Measurements from ENCODE around the gene POC1B.

The POC1B gene

GRCh38 chr12:89418228-89418910, 107.5 kb downstream of the POC1B start:
- DNase-seq (ENCODE audit: low spot score) = no peak

GRCh38 chr12:89417246-89417977, 108.4 kb downstream of the POC1B start:
- DNase-seq (ENCODE audit: low spot score) = no peak

- DNase-seq (ENCODE audit: low spot score) = no peak
These were observed 109.6 kb downstream of the POC1B start for GRCh38 chr12:89416049-89416792.

GRCh38 chr12:89414851-89415250, 111.0 kb downstream of the POC1B start:
- DNase-seq (ENCODE audit: low spot score) = no peak

GRCh38 chr12:89414322-89414721, 111.5 kb downstream of the POC1B start:
- DNase-seq (ENCODE audit: low spot score) = no peak

GRCh38 chr12:89413234-89413633, 112.6 kb downstream of the POC1B start:
- no peak for DNase-seq (ENCODE audit: low spot score)

GRCh38 chr12:89412665-89413064, 113.2 kb downstream of the POC1B start:
- DNase-seq (ENCODE audit: low spot score) = no peak

GRCh38 chr12:89411846-89412245, 114.0 kb downstream of the POC1B start:
- DNase-seq (ENCODE audit: low spot score) = no peak

GRCh38 chr12:89411234-89411633, 114.6 kb downstream of the POC1B start:
- no peak for DNase-seq (ENCODE audit: low spot score)

GRCh38 chr12:89405626-89406345, 120.1 kb downstream of the POC1B start:
- DNase-seq (ENCODE audit: low spot score) = no peak

GRCh38 chr12:89401433-89402058, 124.3 kb downstream of the POC1B start:
- DNase-seq (ENCODE audit: low spot score) = no peak

GRCh38 chr12:89400415-89400814, 125.4 kb downstream of the POC1B start:
- DNase-seq (ENCODE audit: low spot score) = no peak

GRCh38 chr12:89395712-89396111, 130.1 kb downstream of the POC1B start:
- DNase-seq (ENCODE audit: low spot score) = no peak

- no peak for DNase-seq (ENCODE audit: low spot score)
These were observed 132.2 kb downstream of the POC1B start for GRCh38 chr12:89393551-89394121.

- DNase-seq (ENCODE audit: low spot score) = no peak
These were observed 133.5 kb downstream of the POC1B start for GRCh38 chr12:89392391-89392790.

- DNase-seq (ENCODE audit: low spot score) = no peak
These were observed 134.0 kb downstream of the POC1B start for GRCh38 chr12:89391726-89392336.

- DNase-seq (ENCODE audit: low spot score) = no peak
These were observed 134.8 kb downstream of the POC1B start for GRCh38 chr12:89390802-89391673.

- DNase-seq (ENCODE audit: low spot score) = no peak
These were observed 135.8 kb downstream of the POC1B start for GRCh38 chr12:89389755-89390661.

GRCh38 chr12:89386138-89386537, 139.7 kb downstream of the POC1B start:
- no peak for DNase-seq (ENCODE audit: low spot score)
